ENCODE measurements around the gene KIRREL3. TPM values are rescaled to one million over a fixed set of nuclear protein-coding genes. Genes with fewer than 3 reads are reported as not detected.

KIRREL3 gene
- total and polyA plus RNA-seq, 2 of the 8 experiments (the other 6 are each of a cell fraction or from before 2014, with no cell fraction given), result 0.29 to 0.32 TPM

DNA sequence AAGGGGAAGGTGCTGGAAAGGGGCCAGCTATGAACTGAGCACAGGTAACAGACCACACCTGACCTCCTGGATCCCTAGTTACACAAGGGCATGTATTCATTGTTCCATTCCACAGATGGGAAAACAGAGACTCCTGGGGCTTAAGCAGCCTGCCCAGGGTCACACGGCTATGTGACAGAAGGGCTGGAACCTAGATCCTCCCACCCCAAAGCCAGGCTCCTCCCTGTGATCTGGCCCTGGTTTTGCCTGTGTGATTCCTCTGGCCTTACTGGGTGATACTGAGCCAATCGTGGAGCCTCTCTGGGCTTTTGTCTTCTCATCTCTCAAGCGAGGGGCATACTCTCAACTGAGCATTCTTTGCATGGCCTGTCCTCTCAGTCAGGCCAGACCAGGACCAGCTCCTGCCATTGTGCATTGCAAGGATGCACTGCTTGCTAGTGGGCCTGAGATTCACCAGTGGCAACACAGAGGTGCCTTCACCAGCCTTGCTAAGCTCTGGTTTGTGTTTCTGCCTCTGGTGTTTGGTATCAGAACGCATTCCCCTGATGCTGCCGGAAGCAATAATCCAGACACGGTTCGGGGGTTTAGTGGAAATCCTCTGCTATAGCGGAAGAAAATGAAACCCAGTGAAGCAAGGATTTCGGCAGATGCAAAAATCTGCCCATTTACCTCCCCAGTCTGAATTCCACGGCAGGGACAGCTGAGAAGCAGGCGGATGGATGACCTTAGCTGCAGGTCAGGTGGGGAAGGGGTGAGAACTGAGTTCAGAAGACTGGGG lies 418.5 kb downstream of the KIRREL3 start:
- Histone ChIP-seq H4K91ac (replicated peaks; ENCODE audit: insufficient read length, low read length) (no peak overlapping the region), H3K4me1 (replicated peaks in 1 of 4; ENCODE audit: control insufficient read depth in 3 of 4, insufficient read depth in 4 of 4, low read length in 3 of 4) (peaks cover 9 to 26% (median 13%) of the 10 kb centered on the region in 4 experiments), H3K9me3 (ENCODE audit: insufficient read depth in 2 of 2, low read depth in 1 of 2, low read length in 1 of 2) (no peaks in the 10 kb centered on the region), H3K4ac (replicated peaks; ENCODE audit: insufficient read length, low read depth, low read length) (no peak overlapping the region), H4K20me1 (replicated peaks in 1 of 2; ENCODE audit: control insufficient read depth in 1 of 2, insufficient read depth in 2 of 2, low read length in 2 of 2) (no peaks in the 10 kb centered on the region), H3K79me1 (ENCODE audit: low read depth, low read length) (no peaks in the 10 kb centered on the region), H3K27ac (ENCODE audit: low read depth, low read length) (no peak overlapping the region), H2BK20ac (ENCODE audit: low read length) (peak overlapping the region; percentile 50; the same call in 1 of the 2 replicates), H3K4me3 (ENCODE audit: extremely low read depth in 1 of 4, insufficient read depth in 2 of 4, low read depth in 3 of 4, low read length in 4 of 4) (no peak overlapping the region), H2BK12ac (ENCODE audit: low read depth, low read length) (peak overlapping the region; percentile 41; the same call in 1 of the 2 replicates), H3K14ac (ENCODE audit: insufficient read length) (no peak overlapping the region), H3K23ac (ENCODE audit: insufficient read length) (no peak overlapping the region), H3K56ac (replicated peaks; ENCODE audit: insufficient read length, low read depth, low read length) (no peak overlapping the region), H3K9ac (replicated peaks in 1 of 4; ENCODE audit: extremely low read depth in 1 of 4, low read depth in 3 of 4, low read length in 3 of 4) (no peak overlapping the region), H3K23me2 (ENCODE audit: low read depth, low read length) (no peaks in the 10 kb centered on the region), H2BK15ac (ENCODE audit: low read length) (0 out of 2 replicates have a peak overlapping the region, but pooled peaks have one; percentile 7), H2BK120ac (replicated peaks; ENCODE audit: low read depth, low read length) (no peak overlapping the region), H3K79me2 (ENCODE audit: control insufficient read depth in 1 of 2, insufficient read depth in 2 of 2, low read length in 2 of 2) (no peaks in the 10 kb centered on the region), H2AK5ac (ENCODE audit: low read depth, low read length) (no peak overlapping the region), H4K8ac (ENCODE audit: extremely low read depth, insufficient read depth, low read length) (no peak overlapping the region), H3K36me3 (ENCODE audit: control insufficient read depth in 2 of 4, insufficient read depth in 4 of 4, low read length in 3 of 4) (no peaks in the 10 kb centered on the region), H3K27me3 (replicated peaks in 1 of 4; ENCODE audit: control insufficient read depth in 3 of 4, extremely low read depth in 1 of 4, insufficient read depth in 3 of 4, low read length in 3 of 4) (no peaks in the 10 kb centered on the region), H4K5ac (ENCODE audit: insufficient read length, low read depth, low read length) (no peak overlapping the region), H2AFZ (ENCODE audit: low read length) (no peak overlapping the region), H3K18ac (ENCODE audit: extremely low read depth, low read length) (no peak overlapping the region; the same call in 1 of the 2 replicates), H2BK5ac (ENCODE audit: low read depth, low read length) (no peak overlapping the region), H3K4me2 (ENCODE audit: insufficient read depth in 1 of 2, low read depth in 2 of 2, low read length in 2 of 2) (no peak overlapping the region)
- WGBS, 2 experiments (ENCODE audit: extremely low coverage in 1 of 2, insufficient coverage in 1 of 2, insufficient read length in 1 of 2, insufficient replicate concordance in 2 of 2, low coverage in 1 of 2, low lambda C conversion rate in 2 of 2, missing lambda C conversion rate in 1 of 2), result 78% methylated on average over 11 of the region's 11 CpGs; no CpG with 5 or more reads in 1 of the 2 experiments
- FAIRE-seq, result peak; percentile 19
- no peak for TF ChIP-seq MAFK (IDR thresholded peaks at IDR 0.05; ENCODE audit: low read depth, low read length)
- no peak for TF ChIP-seq POU5F1 (IDR thresholded peaks at IDR 0.05; ENCODE audit: low read depth, low read length)
- TF ChIP-seq HDAC6 (IDR thresholded peaks at IDR 0.05; ENCODE audit: low read depth, low read length), result no peak
- TF ChIP-seq JUND (IDR thresholded peaks at IDR 0.05; ENCODE audit: low read length), result no peak
- TF ChIP-seq CTBP2 (IDR thresholded peaks at IDR 0.05; ENCODE audit: borderline replicate concordance, insufficient read depth, insufficient read length, low read length), result no peak
- peak; percentile 79; the same call in 1 of the 2 replicates for TF ChIP-seq KDM1A (IDR thresholded peaks at IDR 0.05; ENCODE audit: borderline replicate concordance, low read length)
- 0 out of 4 replicates have a peak, but pooled peaks of 1 of the 2 experiments have one; percentile 43 for TF ChIP-seq HDAC2 (IDR thresholded peaks at IDR 0.05; ENCODE audit: borderline replicate concordance in 1 of 2, low read depth in 2 of 2, low read length in 2 of 2)
- 0 out of 2 replicates have a peak, but pooled peaks have one; percentile 17 for TF ChIP-seq SP1 (IDR thresholded peaks at IDR 0.05; ENCODE audit: low read depth, low read length)
- TF ChIP-seq RAD21 (IDR thresholded peaks at IDR 0.05 in 1 of 2, conservative IDR thresholded peaks at IDR 0.05 in 1 of 2; ENCODE audit: low read depth in 2 of 2, low read length in 2 of 2), result no peak
- no peak for TF ChIP-seq NANOG (IDR thresholded peaks at IDR 0.05; ENCODE audit: insufficient read depth, low read depth, low read length, poor library complexity, severe bottlenecking)
- TF ChIP-seq CHD2 (IDR thresholded peaks at IDR 0.05; ENCODE audit: low read length), result no peak
- DNase-seq (ENCODE audit: low read depth in 1 of 2, low spot score in 2 of 2), result no peak
- POLR2A ChIA-PET (ENCODE audit: partially characterized antibody), result no interaction called here
- CTCF ChIA-PET (ENCODE audit: partially characterized antibody), result interaction anchor here (1.4 to 5.8 kb wide), 6 partner anchors 7 to 102 kb away, joined by 4 to 50 read pairs (median 7); no protein-coding TSS in a partner anchor

Data from H1 (cell line).